Vagina (tissue), 2 donors: ENCODE results near the gene TSC22D2.

Source experiments
- POLR2A ChIP-seq, 2 donors: fragments of 450-650 bp; IDR thresholded peaks; one replicate each; pipeline ENCODE4 v1.6.1; 2017; ENCODE audit warnings: antibody characterized with exemption in 2 of 2, mild to moderate bottlenecking in 2 of 2, moderate library complexity in 2 of 2
- POLR2AphosphoS5 ChIP-seq, 2 donors: sonication (generic); formaldehyde crosslinking; IDR thresholded peaks; one replicate each; pipeline ENCODE4 v1.9.0; 2017; ENCODE audit warnings: antibody characterized with exemption in 2 of 2, mild to moderate bottlenecking in 2 of 2, low read depth in 1 of 2; ENCODE audit not compliant: insufficient read depth in 1 of 2
- TF ChIP-seq, protein P1 (sequence below), 3 experiments: fragments of 450-650 bp in 2 of 3; fragments of 200-600 bp in 1 of 3; sonication (generic) in 1 of 3; IDR thresholded peaks; one replicate each; pipeline ENCODE4 v1.5.1; 2017 to 2019; ENCODE audit warnings: antibody characterized with exemption in 3 of 3, mild to moderate bottlenecking in 2 of 3, moderate library complexity in 2 of 3

DNA sequence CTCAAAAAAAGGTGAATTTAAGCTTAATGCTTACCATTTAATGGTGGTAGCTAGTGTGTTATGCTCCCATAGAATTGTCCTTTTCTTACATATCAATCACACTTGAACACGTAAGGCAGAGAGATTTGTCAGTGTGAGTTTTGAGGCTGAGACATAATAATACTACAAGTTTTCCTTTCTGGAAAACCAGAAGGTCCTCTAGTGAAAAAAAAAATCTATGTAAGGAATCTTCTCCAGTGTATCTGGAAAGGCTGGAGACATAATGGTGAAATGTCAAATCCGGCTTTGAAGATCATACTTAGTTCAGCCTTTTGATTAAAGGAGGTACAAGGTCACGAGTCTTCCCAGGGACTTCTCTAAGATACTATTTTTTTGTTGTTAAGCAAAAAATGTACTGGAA lies 3.4 kb downstream of the TSC22D2 start:
- no peak for TF ChIP-seq POLR2A (IDR thresholded peaks at IDR 0.05)
- TF ChIP-seq POLR2AphosphoS5 (IDR thresholded peaks at IDR 0.05; ENCODE audit: insufficient read depth in 1 of 2, low read depth in 1 of 2), result no peak
- TF ChIP-seq, protein P1, sequence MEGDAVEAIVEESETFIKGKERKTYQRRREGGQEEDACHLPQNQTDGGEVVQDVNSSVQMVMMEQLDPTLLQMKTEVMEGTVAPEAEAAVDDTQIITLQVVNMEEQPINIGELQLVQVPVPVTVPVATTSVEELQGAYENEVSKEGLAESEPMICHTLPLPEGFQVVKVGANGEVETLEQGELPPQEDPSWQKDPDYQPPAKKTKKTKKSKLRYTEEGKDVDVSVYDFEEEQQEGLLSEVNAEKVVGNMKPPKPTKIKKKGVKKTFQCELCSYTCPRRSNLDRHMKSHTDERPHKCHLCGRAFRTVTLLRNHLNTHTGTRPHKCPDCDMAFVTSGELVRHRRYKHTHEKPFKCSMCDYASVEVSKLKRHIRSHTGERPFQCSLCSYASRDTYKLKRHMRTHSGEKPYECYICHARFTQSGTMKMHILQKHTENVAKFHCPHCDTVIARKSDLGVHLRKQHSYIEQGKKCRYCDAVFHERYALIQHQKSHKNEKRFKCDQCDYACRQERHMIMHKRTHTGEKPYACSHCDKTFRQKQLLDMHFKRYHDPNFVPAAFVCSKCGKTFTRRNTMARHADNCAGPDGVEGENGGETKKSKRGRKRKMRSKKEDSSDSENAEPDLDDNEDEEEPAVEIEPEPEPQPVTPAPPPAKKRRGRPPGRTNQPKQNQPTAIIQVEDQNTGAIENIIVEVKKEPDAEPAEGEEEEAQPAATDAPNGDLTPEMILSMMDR (IDR thresholded peaks at IDR 0.05), result no peak
